Stimulated activated CD8-positive, alpha-beta memory T cell treated with anti-CD3 and anti-CD28 coated beads, Interleukin-4, amount 100 ng/mL, for 1 hour (primary cell): ENCODE results near the gene CHTOP.
A peak's percentile ranks its signal among the peaks of the same experiment; 100 is the strongest.
"Not testable (repeated sequence)": the region's sequence is repeated elsewhere in the genome, so short reads cannot be mapped to it uniquely, and the experiment has no call there.

Experiments
- DNase-seq, 2 donors: peaks; one replicate each; pipeline ENCODE4 v3.0.0-alpha.2; 2020; ENCODE audit warnings: low read depth in 2 of 2, low spot score in 1 of 2

The CHTOP gene

GRCh38 chr1:153659175-153659534, 25.3 kb downstream of the CHTOP start:
- DNase-seq, result no peak

DNA sequence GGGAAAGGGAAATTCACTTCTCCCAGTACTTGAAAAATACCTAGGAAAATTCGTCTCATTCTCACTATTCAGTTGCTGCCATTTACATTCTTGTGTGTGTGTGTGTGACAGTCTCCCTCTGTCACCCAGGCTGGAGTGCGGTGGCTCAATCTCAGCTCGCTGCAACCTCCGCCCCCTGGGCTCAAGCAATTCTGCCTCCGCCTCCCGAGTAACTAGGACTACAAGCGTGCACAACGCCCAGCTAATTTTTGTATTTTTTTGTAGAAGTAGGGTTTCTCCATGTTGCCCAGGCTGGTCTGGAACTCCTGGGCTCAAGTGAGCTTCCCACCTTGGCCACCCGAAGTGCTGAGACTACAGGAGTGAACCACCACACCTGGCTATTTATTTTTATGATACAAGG, 25.8 kb downstream of the CHTOP start:
- no peak for DNase-seq

DNA sequence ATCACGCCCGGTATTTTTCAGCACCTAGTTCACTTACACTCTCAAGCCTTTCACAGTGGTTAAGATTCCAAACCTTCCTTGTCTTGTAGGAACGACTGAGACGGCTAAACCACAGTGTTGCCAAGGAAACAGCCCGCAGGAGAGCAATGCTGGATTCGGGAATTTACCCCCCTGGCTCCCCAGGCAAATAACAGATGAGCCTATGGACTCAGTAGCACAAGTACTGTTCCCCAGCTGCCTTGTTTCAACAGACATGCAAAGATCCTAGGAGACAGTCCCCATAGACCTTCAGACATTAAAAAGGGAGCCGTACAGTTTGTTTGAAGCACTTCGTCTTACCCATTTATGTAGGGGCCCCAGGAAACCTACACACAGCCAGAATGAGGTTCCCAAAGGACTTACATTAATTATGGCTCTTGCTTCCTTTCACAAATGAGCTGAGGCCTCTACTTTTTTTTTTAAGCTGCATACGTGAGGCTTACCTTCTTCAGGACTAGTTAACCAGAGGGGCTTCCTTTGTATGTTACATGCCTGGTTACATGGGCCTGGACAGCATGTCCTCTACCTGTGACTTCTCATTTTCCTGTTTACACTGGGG, 27.3 kb downstream of the CHTOP start:
- DNase-seq, result no peak

- no peak for DNase-seq
Measured at GRCh38 chr1:153662269-153662668, 28.4 kb downstream of the CHTOP start.

DNA sequence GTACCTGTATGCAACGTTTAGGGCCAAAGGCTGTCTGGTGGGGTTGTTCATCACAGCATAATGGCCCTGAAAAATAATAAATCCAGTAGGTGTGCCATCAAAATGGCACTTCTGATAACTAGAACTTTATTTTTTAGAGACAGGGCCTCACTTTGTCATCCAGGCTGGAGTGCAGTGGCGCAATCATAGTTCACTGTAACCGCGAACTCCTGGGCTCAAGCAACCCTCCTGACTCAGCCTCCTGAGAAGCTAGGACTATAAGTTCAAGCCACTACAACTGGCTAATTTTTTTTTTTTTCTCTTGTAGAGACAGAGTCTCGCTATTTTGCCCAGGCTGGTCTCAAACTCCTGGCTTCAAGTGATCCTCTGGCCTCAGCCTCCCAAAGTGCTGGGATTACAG, 29.3 kb downstream of the CHTOP start:
- no peak for DNase-seq

- no peak for DNase-seq
Measured at GRCh38 chr1:153667439-153667838, 33.6 kb downstream of the CHTOP start.

DNA sequence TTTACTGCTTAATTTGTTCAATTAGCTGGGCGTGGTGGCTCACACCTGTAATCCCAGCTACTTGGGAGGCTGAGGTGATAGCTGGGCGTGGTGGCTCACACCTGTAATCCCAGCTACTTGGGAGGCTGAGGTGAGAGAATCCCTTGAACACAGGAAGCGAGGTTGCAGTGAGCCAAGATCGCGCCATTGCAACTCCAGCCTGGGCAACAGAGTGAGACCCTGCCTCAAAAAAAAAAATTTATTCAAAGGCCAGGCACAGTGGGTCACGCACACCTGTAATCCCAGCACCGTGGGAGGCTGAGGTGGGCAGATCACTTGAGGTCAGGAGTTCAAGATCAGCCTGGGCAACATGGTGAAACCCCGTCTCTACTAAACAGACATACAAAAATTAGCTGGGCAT, 34.8 kb downstream of the CHTOP start:
- DNase-seq, result not testable (repeated sequence)

- no peak for DNase-seq
Measured at GRCh38 chr1:153669606-153670005, 35.7 kb downstream of the CHTOP start.

- no peak for DNase-seq
Measured at GRCh38 chr1:153670257-153670858, 36.5 kb downstream of the CHTOP start.

- DNase-seq, result peak; percentile 92 to 95
Measured at GRCh38 chr1:153670859-153671627, 37.2 kb downstream of the CHTOP start, which contains the start of gene ILF2. ILF2 (minus strand) TSS chr1:153670993; CDS start chr1:153670922, 71 bp downstream.

DNA sequence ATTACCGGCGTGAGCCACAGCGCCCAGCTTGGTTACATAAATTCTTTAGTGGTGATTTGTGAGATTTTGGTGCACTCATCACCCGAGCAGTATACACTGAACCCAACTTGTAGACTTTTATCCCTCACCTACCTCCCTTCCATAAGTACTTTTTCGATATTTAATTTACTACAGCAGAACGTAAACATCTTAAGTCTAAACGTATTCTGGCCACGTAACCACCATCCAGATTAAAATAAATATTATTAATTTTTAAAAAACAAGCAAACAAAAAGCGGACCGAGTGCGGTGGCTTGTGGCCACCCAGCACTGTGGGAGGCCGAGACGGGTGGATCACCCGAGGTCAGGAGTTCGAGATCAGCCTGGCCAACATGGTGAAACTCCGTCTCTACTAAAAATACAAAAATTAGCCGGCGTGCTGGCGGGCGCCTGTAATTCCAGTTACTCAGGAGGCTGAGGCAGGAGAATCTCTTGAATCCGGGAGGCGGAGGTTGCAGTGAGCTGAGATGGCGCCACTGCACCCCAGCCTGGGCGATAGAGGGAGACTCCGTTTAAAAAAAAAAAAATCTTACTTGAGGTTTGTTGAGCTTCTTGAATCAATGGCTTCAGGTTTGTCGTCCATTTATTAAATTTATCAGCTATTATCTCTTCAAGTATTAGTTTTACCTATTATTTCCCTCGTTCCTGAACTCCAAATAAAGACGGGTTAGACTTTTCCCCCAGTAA, 37.9 kb downstream of the CHTOP start:
- not testable (repeated sequence) for DNase-seq

GRCh38 chr1:153673511-153673910, 39.6 kb downstream of the CHTOP start:
- no peak for DNase-seq

- no peak for DNase-seq
Measured at GRCh38 chr1:153677718-153678518, 44.1 kb downstream of the CHTOP start.

DNA sequence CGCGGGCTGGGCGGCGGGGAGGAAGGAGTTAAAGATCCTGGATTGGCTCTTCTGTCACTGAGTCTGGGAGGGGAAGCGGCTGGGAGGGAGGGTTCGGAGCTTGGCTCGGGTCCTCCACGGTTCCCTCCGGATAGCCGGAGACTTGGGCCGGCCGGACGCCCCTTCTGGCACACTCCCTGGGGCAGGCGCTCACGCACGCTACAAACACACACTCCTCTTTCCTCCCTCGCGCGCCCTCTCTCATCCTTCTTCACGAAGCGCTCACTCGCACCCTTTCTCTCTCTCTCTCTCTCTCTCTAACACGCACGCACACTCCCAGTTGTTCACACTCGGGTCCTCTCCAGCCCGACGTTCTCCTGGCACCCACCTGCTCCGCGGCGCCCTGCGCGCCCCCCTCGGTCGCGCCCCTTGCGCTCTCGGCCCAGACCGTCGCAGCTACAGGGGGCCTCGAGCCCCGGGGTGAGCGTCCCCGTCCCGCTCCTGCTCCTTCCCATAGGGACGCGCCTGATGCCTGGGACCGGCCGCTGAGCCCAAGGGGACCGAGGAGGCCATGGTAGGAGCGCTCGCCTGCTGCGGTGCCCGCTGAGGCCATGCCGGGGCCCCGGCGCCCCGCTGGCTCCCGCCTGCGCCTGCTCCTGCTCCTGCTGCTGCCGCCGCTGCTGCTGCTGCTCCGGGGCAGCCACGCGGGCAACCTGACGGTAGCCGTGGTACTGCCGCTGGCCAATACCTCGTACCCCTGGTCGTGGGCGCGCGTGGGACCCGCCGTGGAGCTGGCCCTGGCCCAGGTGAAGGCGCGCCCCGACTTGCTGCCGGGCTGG, 44.9 kb downstream of the CHTOP start, which contains the start of gene NPR1:
TSS of gene NPR1 (plus strand) at position 170 of the 818 bp plus-strand sequence. CDS start at position 591, 421 bp downstream.
- no peak for DNase-seq

DNA sequence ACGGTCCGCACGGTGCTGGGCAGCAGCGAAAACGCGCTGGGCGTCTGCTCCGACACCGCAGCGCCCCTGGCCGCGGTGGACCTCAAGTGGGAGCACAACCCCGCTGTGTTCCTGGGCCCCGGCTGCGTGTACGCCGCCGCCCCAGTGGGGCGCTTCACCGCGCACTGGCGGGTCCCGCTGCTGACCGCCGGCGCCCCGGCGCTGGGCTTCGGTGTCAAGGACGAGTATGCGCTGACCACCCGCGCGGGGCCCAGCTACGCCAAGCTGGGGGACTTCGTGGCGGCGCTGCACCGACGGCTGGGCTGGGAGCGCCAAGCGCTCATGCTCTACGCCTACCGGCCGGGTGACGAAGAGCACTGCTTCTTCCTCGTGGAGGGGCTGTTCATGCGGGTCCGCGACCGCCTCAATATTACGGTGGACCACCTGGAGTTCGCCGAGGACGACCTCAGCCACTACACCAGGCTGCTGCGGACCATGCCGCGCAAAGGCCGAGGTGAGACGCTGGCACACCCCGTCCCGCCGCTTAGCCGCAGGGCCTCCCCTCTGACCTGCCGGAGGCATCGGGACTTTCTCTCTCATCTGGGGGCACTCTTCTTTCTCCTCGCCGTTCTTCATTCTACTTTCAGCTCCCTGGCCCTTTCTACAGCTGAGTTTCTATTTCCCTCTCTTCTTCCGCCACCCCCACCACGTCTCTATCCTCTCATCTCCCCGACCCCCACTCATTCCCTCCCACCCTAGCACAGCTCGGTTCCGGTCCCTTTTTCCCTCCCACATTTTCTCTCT, 45.7 kb downstream of the CHTOP start:
- no peak for DNase-seq

- DNase-seq, result no peak
Measured at GRCh38 chr1:153680120-153680403, 46.2 kb downstream of the CHTOP start.

DNA sequence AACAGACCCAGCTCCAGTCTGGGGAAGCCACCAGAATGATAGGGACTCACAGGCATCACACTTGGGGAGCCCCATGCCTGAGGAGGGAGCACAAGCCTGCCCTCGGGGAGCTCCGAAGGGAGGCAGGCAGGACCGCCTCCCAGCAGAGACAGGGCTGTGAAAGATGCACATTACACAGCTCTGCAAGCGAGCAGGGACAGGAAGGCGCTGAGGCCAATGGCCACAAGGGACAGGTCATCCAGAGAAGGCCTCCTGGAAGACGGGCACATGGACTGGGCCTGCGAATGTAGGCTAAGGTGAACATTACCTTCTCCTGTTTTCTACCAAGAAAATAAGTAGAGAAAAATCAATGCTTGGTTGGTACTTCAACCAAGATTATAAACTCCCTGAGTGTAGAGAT, 48.9 kb downstream of the CHTOP start:
- DNase-seq, result no peak

- no peak for DNase-seq
Measured at GRCh38 chr1:153683854-153684253, 50.0 kb downstream of the CHTOP start.

DNA sequence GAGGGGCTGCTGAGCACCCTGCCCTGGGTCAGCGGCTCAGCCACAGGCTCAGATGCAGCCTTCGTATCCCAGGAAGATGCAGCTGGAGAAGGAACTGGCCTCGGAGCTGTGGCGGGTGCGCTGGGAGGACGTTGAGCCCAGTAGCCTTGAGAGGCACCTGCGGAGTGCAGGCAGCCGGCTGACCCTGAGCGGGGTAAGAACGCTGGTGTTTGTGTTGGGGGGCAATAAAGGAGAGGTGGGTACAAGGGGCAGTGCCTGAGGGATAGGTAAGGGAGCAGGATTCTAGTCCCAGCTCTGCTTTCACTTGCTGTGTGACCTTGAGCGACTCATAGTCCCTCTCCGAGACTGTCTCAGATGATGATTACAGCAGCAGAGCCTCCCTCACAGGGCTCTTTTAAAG, 51.0 kb downstream of the CHTOP start:
- no peak for DNase-seq
